Gastroesophageal sphincter (tissue), 2 donors: ENCODE data around the gene TREML4.

ENCODE experiments used
- POLR2A ChIP-seq, 2 donors: fragments of 450-650 bp; IDR thresholded peaks; one replicate each; pipeline ENCODE4 v1.6.1; 2017; ENCODE audit warnings: antibody characterized with exemption in 2 of 2, mild to moderate bottlenecking in 2 of 2, moderate library complexity in 1 of 2
- POLR2AphosphoS5 ChIP-seq: sonication (generic); formaldehyde crosslinking; IDR thresholded peaks from one replicate; pipeline ENCODE4 v1.6.1; 2017; ENCODE audit warnings: antibody characterized with exemption

GRCh38 chr6:41236276-41236675 lies 8.1 kb downstream of the TREML4 start:
- TF ChIP-seq POLR2A (IDR thresholded peaks at IDR 0.05), result no peak
- TF ChIP-seq POLR2AphosphoS5, result no peak
